Kidney glomerular epithelial cell (primary cell): ENCODE measurements around the gene BRINP1.
A peak's percentile ranks its signal among the peaks of the same experiment; 100 is the strongest.

Source experiments
- DNase-seq: peaks from one replicate; lab custom pipeline; 2025; lab: John Stamatoyannopoulos, UW

BRINP1 gene

DNA sequence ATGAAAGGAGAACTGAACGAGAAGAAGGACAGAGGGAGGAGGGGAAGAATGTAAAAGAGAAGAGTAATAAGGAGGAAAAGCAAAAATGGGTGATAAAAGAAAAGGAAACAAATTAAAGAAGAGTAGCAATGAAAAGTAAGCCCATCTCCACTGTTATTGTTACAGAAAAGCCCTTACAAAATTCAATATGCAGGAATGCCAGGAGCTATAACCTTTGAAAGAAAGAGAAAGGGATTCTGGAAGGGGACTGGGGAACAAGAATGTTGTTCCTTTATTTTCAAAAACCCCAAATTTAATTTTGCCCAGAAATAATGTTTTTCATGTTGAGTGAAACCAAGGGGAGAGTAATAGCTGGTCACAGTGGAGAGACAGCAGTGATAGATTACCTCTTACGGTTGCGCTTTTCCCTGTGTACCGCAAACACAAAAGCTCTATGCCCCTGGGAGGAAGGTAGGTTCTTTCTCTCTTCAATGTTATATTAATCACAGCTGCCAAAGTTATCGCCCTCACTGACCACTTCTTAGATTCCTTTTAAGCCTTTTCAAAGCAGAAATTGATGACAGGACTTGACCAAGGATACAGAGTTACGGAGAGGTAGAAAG lies 86.7 kb downstream of the BRINP1 start:
- no peak for DNase-seq

DNA sequence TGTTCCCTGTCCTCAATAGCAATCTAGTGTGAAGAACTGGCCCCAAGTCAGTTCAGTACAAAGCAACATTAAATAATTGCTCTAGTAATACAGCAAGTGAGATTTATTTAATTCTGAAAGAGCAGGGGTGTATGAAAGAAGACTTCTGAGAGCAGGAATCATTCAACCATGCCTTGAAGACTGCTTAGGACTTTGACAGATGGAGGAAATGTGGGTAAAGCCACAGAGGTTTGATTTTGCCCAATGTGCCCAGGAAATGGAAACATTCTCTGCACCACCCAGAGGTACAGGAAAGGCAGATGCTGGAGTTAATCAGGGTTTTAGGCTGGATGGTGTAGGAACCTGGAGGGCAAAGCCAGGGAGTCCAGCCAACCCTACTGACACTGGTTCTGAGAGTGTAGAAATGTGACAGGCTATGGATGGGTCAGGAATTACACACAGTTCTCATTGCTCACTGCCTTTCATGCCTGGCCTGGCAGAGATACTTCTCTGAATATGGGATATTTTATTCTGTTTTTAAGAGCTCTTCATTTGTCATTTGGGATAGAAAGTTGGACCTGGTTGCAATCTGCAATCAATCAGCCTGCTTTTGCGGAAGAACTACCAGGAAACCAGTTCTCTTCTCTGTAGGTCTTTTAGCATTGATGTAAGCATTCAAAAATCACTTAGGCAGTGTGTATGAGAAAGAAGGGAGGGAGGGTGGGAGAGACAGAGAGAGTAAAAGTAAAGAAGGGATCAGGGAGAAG lies 88.3 kb downstream of the BRINP1 start:
- DNase-seq: no peak

DNA sequence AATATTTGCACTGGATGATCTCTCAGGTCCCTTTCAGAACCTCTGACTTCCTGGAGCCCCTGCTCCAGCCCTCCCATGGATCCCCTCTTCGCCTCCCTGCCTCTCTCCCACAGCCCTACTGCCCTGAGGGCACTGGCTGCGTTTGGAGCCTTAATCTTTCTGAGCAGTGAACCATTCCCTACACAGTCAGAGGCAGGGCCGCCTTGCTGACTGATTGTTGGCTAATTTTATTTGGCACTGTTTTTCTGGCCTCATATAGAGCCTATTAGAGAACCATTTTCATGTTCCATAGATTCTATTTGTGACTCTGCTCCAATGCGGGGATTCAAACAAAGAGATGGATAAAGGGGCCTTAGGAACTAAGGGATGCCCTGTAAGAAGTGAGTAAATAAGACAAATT lies 91.1 kb downstream of the BRINP1 start:
- DNase-seq: no peak

DNA sequence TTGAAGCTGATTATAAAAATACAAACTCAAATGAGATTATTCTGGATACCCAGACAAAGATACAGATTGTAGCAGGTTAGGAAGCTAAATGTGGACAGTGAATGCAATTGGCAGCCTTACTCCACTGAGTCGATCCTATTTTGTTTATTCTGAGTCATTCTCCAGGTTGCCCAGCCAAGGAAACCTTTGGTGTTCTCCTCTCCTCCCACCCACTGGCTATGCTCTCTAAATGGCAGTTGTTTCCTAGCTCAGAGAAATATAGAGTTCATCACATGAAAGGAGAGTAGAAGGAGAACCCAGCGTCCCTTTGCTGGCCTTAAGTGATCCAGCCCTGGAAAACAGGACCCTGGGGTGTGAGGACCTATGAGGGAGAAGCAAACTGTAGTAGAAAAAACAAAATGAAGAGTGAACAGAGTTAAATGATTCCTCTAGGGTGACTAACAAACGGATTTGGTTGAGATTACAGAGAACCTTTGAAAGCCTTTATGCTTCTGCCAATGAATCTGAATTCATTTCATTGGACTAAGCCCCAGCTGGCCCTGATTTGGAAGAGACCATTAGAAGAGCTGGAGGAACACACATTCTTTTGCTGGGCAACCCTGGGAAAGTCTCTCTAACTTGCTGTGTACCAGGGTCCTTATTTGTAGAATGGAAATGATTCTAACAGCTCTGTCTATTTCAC lies 95.1 kb downstream of the BRINP1 start:
- DNase-seq: peak; percentile 74

DNA sequence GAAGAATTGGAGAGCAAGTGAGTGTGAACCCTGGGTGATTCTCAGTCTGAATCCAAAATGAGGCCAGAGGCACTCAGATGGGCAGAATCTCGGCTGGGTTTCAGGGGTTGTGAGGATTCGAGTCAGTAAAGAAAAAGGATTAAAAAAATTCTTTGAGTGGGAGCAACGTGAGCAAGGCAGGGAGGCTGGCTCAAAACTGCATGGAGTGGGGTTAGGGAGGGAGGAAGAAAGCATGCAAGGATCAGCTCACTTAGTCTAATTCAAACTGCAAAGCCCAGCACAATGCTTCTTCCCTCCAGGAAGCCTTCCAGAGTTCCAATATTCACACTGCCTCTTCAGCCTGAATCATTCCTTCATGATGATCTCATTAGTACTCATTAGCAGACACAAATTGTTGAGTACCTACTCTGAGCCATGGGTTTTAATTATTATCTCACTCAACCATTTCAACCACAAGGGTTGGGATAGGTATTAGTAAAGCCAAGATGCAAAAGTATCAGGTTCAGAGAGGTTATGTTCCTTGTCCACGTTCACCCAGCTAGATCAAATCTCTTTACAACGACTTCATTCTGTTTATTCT lies 95.8 kb downstream of the BRINP1 start:
- peak; percentile 66 for DNase-seq

DNA sequence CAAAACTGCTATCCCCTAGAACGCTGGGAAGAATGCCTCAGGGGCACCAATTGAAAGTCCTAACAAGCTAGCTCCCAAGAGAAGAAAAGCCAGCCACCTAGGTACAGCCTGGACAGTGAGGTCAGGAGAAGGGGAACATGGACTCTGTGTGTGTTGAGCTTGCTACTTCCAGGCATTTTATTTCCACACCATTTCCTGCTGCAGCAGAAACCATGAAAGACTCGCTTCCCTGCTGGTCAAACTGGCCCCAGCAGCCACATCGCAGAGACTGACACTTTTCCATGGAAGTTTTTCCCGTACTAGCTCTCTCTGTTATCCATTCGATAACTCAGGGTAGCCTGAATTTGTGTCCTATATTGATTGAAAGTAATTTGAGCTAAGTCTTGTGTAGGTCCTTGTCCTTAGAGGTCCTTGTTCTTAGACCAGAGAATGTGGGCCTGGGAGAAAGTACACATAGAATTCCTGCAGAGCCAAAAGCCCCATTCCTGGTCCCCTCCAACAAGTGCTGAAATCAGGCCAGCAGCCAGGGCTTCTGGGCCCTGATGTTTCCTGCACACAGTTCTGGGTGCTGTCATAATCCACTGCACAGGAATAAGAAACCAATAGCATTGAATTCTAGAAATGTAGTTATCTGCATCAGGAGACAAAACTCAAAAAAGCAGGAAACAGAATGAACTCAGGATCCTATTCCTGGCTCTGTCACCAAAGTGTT lies 96.6 kb downstream of the BRINP1 start:
- no peak for DNase-seq

DNA sequence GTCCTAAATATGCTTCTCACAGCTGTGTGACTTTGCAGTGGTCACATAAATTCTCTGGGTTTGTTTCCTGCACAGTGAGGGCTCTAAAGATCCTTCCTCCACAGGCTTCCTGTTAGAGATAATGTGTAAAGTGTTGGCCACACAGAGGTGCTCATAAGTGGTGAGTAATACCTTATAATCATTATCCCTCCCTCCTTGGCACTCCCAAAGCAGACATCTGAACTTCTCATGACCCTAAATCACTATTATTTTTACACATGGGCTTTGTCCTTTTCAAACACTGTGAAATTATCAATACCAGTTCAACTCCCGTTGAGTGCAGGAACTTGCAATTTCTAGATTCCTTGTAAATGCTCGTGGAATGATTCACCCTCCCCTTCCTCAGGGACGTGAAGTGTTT lies 100.2 kb downstream of the BRINP1 start:
- DNase-seq: peak; percentile 68

DNA sequence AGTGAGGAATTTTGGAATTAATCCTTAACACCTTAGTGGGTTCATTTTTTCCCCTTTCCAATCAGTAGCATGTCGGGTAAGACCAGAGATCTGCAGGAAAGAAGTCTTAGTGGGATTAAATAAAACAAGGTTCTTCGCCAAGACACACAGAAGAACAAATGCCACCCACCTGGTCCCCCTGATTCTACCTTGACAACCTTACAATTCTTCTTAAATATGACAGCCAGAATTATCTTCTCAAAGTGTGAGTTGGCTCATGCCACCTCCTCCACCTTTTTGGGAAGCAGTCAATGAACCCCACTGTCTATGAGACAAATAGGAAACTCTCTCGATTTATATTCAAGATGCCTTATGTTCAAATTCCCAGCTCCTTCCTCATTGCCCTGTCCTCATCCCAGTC lies 105.1 kb downstream of the BRINP1 start:
- no peak for DNase-seq

DNA sequence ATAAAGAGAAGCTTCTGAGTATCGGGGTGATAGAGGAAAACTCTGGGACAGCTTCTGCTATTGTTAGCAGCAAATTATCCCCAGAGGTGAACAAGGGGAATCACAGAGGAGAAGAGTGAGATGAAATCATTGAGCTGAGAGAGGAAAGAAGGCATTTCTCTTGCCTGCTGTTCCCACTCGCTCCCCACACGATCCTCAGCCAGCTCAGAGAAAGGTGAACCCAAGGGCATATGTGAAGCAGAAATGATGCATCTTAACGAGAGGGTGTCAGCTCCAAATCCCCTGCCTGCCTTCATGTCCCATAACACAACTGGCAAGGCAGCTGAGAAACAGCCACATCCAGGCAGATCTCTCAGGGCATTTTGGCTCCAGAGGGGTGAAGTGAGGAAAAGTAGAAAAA lies 111.6 kb downstream of the BRINP1 start:
- DNase-seq: no peak

DNA sequence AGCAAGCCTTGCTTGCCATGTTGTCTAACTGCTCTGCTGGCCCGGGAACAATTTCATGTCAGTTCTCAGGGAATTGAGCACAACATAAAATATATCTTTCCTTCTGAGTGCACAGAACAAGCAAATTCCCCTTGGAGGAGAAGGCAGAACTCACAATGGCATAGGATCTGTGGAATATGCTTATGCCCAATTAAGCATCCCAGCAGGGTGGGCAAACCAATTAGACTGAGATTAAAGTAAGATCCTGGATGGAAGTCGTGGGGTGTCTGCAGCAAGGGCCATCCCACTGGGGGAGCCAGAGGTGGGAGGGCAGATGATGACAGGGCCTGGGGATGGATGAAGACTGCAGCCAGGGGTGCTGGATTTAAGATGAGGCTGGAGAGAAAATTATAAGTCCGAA lies 114.1 kb downstream of the BRINP1 start:
- no peak for DNase-seq

DNA sequence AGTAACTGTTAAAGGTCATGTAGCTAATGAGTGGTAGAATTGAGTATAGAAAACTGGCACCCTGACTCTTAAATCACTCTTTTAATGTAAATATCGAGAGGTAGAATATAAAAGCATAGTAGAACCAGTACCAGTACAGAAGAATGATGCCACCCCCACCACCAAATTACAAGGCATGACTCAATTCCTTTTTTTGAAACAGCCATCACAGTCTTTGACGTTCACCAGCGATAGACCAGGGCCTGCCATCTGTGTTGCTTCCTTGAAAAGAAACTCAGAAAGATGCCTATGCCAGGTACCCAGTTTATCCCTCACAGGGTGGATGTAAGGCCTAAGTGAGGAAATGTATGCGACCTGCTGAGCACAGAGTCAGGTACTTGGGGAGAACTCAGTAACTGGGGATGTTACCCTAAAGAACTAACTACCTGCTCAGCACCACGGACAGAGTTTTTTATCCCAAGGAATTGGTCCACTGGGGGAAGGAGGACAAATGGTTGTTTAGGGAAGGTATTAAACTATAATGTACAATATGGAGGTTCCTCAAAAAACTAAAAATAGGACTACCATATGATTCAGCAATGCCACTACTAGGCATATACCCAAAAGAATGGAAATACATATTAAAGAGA lies 116.5 kb downstream of the BRINP1 start:
- no peak for DNase-seq

DNA sequence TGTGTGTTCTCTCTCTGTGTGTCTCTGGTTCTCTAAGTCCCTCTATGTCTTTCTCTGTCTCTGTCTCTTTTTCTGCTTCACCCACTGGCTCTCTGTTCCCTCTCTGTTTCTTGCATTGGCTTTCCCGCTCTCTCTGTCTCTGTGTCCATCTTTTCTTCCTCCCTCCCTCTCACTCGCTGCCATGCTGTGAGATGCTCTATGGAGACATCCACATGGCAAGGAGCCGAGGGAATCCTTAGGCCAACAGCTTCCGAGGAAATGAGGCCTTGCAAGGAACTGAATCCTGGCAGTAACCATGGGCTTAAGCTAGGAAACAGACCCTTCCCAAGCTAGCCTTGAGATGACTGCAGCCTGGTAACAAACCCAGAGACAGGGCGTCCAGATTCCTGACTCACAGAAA lies 117.3 kb downstream of the BRINP1 start:
- no peak for DNase-seq

DNA sequence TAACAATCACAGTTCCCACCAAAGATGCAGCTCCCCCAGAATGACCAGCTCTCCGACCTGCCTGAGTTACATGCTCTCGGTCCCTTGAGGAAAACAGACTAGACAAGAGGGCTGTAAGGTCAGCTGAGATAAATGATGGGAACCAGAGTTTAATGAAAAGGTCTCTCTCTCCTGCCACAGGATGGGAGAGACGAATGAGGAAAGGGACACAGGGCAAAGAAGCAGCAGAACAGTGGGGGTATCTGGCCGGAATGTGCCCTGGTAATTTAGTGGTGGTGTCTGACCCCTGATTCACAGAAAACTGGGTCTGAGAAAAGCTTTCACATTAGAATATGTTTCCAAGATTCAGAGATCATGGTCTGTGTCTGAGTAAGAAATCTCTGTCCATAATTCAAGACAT lies 118.5 kb downstream of the BRINP1 start:
- no peak for DNase-seq

DNA sequence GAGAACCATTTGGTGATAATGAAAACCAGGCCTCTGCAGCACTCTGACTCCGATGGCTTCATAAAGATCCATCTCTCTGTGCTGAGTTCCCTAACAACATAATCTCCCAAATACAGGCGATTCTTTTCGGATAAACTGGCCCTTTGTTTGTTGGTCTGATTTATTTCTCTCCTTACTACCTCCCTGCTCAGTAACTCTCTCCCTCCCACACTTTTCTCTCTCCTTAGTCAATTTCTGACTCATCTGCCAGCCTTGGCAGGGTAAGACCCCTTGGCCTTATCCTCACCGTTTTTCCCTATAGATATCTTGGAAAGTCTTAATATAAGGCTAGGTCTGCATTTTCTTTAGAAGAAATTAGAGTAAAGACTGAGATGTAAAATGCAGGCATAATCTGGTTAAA lies 128.7 kb downstream of the BRINP1 start:
- DNase-seq: peak; percentile 8

DNA sequence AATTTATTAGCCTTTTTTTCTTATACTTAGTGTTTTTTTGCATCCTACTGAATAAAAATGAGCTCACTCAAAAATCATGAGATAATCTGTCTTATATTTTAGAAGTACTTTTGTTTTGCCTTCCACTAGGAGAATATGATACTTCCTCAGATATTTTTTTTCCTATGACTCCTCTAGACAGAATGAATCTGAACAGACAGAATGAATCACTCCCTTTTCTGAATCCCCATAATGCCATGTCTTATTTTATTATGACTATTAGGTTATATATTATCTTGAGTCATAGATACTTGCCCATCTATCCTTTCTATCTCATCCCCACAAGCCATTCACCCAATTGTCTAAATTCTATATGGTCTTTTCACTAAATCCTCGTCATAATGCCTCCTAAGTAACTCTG lies 134.6 kb downstream of the BRINP1 start:
- DNase-seq: peak; percentile 79

DNA sequence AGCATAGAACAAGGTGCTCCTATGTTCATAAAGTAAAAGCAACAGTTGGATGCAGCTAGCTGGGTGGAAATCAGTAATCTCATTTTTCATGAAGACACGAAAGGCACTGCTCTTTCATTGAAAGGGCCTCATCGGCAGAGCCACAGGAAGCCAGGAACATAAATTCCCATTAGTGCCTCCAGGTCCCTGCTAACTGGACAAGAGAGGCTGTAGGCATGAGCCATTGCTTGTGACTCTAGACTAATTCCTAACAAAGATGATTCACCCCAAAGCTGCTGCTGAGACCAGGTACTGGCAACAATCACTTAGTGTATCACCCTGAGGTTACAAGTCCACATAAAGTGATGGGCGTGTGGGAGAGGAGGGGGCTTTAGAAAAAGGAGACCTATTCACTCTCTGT lies 141.8 kb downstream of the BRINP1 start:
- DNase-seq: no peak

DNA sequence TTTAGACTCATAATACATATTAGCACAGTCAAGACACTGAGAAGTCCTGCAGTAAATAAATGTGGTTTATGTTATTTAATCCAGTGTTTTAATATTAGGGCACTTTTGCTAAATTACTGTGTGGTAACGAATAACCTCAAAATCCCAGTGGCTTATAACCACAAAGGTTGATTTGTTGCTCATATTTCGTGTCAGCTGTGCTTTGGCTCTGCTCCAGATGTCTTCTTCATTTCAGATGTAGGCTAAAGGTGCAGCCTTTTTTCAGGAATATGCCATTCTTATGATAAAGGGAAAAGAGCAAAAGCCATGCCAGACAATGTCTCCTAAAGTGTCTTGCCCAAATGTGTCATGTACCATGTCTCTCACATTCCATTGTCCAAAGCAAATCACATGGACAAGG lies 144.8 kb downstream of the BRINP1 start:
- DNase-seq: no peak

DNA sequence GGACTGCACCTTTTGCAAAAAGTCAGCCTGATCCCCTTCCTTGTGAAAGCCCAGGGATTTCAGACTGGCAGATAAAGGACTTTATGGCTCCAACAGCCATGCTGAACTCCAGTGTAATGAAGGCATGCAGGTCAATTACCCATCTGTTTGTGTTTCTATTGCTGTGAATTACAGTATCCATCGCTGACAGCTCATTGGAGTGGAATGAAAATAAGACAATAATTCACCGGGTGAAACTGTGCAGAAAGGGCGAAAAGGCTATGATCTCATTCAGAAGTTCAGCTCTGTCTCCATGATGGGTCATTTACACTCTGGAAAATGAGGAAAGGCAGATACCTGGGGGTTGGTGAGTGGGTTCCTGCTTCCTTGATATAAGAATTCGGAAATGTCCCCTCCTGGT lies 148.0 kb downstream of the BRINP1 start:
- DNase-seq: peak; percentile 92

DNA sequence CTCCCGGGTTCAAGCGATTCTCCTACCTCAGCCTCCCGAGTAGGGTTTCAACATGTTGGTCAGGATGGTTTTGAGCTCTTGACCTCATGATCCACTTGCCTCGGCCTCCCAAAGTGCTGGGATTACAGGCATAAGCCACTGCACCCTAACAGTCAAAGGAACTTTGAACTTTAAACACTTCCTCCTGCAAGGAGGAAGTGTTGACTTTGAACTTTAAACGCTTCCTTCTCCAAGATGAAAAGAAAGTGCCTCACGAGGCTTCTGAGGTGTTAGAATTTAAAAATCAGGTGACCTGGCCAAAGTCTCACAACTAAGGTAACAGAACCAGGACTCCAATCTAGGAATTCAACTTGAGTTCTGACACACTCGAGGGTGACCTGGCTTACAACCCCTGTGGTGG lies 150.9 kb downstream of the BRINP1 start:
- DNase-seq: no peak

DNA sequence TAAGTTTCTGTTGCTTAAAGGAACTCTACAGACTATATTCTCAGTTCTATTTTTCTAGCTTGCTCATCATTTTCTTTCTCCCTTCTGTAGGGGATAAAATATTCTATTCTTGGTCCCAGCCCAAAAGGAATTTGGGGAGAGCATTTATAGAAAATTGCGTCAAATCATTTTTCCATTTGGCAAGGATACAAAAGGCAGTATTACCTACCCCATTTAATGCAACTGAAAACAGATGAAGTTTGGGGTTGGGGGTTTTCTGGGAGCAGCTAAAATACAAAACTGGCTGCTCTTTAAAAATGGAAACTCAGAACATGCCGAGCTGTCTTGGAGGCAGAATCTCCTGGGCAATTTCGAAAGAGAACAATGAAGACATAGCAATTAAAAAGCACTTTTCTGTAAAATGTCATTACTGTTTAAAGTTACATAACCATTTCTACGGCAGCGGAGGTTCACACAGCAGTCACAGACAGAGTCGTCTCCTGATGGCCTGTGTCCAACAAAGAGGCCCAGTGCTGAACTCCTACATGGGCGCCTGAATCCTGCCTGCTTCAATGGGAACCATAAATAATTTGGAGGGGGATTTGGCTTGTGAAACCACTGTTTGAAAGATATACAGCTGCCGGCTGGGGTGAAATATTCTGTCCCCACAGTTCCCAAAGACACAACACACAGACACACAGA lies 152.4 kb downstream of the BRINP1 start:
- DNase-seq: no peak

DNA sequence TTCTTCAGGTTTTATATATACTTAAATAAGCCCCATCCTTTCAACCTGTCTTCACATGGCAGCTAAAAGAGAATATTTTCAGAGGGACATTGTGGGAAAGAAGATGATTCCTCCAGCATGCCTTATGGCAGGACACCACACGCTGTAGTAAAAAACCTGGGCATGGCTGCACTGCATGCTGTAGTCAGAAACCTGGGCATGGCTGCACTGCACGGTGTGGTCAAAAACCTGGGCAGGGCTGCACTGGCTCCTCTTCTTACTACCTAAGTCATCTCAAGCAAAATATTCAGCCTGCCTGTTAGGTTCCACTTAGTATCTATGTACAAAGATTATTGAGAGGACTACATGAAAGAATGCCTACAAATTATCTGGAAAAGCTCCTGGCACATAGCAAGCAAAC lies 153.6 kb downstream of the BRINP1 start:
- DNase-seq: no peak
